Measurements from ENCODE around the gene SETBP1. TPM values are rescaled to one million over a fixed set of nuclear protein-coding genes. Genes with fewer than 3 reads are reported as not detected.

The SETBP1 gene
- total RNA-seq, 1 donor from 2014 or later = 80.0 TPM

- peak overlapping the region; percentile 42 for H3K27ac Mint-ChIP-seq (ENCODE audit: unreplicated experiment)
- H3K4me3 Mint-ChIP-seq (ENCODE audit: unreplicated experiment) = no peak overlapping the region
- H3K9me3 Mint-ChIP-seq (ENCODE audit: unreplicated experiment) = no peaks in the 10 kb centered on the region
- TF ChIP-seq, protein P1, sequence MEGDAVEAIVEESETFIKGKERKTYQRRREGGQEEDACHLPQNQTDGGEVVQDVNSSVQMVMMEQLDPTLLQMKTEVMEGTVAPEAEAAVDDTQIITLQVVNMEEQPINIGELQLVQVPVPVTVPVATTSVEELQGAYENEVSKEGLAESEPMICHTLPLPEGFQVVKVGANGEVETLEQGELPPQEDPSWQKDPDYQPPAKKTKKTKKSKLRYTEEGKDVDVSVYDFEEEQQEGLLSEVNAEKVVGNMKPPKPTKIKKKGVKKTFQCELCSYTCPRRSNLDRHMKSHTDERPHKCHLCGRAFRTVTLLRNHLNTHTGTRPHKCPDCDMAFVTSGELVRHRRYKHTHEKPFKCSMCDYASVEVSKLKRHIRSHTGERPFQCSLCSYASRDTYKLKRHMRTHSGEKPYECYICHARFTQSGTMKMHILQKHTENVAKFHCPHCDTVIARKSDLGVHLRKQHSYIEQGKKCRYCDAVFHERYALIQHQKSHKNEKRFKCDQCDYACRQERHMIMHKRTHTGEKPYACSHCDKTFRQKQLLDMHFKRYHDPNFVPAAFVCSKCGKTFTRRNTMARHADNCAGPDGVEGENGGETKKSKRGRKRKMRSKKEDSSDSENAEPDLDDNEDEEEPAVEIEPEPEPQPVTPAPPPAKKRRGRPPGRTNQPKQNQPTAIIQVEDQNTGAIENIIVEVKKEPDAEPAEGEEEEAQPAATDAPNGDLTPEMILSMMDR (IDR thresholded peaks at IDR 0.05) = no peak
- peaks cover 15% of the 10 kb centered on the region for H3K36me3 Mint-ChIP-seq (ENCODE audit: unreplicated experiment)
- no peaks in the 10 kb centered on the region for H3K27me3 Mint-ChIP-seq (ENCODE audit: unreplicated experiment)
- H3K4me1 Mint-ChIP-seq (ENCODE audit: unreplicated experiment) = peaks cover 81% of the 10 kb centered on the region
- no peak for DNase-seq (ENCODE audit: extremely low spot score, unreplicated experiment)
These were observed 98.1 kb downstream of the SETBP1 start for GRCh38 chr18:44778788-44779187.

DNA sequence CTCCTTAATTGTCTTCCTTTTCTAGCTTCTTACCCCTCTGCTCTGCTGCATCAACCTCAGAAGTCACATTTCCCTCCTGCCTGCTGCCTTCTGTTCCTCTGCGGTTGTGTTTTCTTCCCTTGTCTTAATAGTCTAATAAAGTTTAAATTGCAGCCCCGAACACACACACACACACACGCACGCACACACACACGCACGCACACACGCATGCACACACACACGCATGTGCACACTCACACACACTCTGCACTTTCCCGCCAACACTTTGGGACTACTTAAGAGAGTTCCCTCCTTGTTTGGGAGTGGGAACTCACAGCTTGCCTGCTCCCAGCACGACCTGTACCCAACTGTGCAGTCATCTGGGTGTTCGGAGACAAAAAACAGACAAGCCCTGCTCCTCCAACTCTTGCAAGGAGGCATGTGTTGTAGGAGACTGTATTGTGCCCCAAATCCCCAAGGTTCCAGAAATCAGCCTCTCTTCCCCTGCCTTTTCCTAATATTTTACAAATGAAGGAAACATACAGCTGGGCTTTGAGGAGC is 99.1 kb downstream of the SETBP1 start:
- no peak overlapping the region for H3K27ac Mint-ChIP-seq (ENCODE audit: unreplicated experiment)
- peaks cover 76% of the 10 kb centered on the region for H3K4me1 Mint-ChIP-seq (ENCODE audit: unreplicated experiment)
- TF ChIP-seq, protein P1 (IDR thresholded peaks at IDR 0.05) = no peak
- no peak overlapping the region for H3K4me3 Mint-ChIP-seq (ENCODE audit: unreplicated experiment)
- no peak for DNase-seq (ENCODE audit: extremely low spot score, unreplicated experiment)
- no peaks in the 10 kb centered on the region for H3K9me3 Mint-ChIP-seq (ENCODE audit: unreplicated experiment)
- peaks cover 24% of the 10 kb centered on the region for H3K36me3 Mint-ChIP-seq (ENCODE audit: unreplicated experiment)
- H3K27me3 Mint-ChIP-seq (ENCODE audit: unreplicated experiment) = no peaks in the 10 kb centered on the region

DNA sequence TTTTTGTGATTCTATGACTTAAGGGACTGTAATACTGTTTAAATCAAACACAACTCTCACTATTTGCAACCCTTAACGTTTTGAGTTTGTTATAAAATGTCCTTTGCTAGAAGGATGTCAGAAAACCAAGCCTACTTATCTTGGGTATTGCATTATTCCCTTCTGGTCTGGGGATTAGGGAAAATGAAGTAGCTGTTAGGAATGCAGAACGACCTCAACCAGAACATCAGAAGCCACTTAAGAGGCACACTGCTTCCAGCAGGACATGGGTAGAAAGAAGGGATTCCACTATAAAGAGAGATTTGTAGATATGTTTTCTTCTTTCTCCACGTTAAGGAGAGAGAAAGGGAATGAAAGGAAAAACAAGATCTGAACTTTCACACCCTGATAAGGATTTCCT is 101.2 kb downstream of the SETBP1 start:
- peaks cover 67% of the 10 kb centered on the region for H3K4me1 Mint-ChIP-seq (ENCODE audit: unreplicated experiment)
- TF ChIP-seq, protein P1 (IDR thresholded peaks at IDR 0.05) = no peak
- H3K9me3 Mint-ChIP-seq (ENCODE audit: unreplicated experiment) = no peaks in the 10 kb centered on the region
- no peak for DNase-seq (ENCODE audit: extremely low spot score, unreplicated experiment)
- H3K27ac Mint-ChIP-seq (ENCODE audit: unreplicated experiment) = no peak overlapping the region
- no peak overlapping the region for H3K4me3 Mint-ChIP-seq (ENCODE audit: unreplicated experiment)
- no peaks in the 10 kb centered on the region for H3K27me3 Mint-ChIP-seq (ENCODE audit: unreplicated experiment)
- H3K36me3 Mint-ChIP-seq (ENCODE audit: unreplicated experiment) = peaks cover 22% of the 10 kb centered on the region

DNA sequence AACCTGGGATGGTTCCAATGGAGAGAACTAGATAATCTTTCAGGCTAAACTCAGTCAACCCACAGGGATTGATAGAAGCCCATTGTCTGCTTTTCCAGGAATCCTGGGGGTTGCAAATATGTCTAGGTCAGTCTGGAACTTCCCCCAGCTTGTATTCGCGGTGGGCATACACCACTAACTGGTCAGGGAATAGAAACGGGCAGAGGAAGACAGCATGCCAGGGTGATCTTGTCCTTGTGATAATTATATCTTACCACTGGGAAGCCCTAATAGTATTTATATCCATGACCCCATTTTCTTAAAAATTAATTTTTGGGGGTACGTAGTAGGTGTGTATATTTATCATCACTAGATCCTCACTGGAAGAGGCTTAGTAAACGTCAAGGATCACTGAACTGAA is 101.9 kb downstream of the SETBP1 start:
- H3K4me3 Mint-ChIP-seq (ENCODE audit: unreplicated experiment) = no peak overlapping the region
- peaks cover 67% of the 10 kb centered on the region for H3K4me1 Mint-ChIP-seq (ENCODE audit: unreplicated experiment)
- no peak overlapping the region for H3K27ac Mint-ChIP-seq (ENCODE audit: unreplicated experiment)
- H3K9me3 Mint-ChIP-seq (ENCODE audit: unreplicated experiment) = no peaks in the 10 kb centered on the region
- TF ChIP-seq, protein P1 (IDR thresholded peaks at IDR 0.05) = no peak
- H3K36me3 Mint-ChIP-seq (ENCODE audit: unreplicated experiment) = peaks cover 22% of the 10 kb centered on the region
- DNase-seq (ENCODE audit: extremely low spot score, unreplicated experiment) = no peak
- H3K27me3 Mint-ChIP-seq (ENCODE audit: unreplicated experiment) = no peaks in the 10 kb centered on the region

DNA sequence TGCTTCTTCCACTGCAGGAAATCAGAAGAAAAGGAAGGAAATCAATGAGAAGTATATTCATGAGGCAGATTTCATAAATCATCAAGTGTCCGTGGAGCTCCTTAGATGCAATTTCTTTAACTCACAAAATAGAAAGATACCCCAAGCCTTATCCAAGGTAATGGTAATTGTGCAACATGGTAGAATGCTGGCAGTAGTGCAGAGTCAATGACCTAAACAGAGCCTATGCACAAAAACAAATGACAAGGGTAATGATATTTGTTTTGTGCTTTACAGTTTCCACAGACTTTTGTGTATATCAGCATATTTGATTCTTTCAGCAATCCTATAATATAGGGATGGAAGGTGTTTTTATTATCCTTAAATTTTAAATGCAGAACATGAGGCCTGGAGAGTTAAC is 102.7 kb downstream of the SETBP1 start:
- H3K27ac Mint-ChIP-seq (ENCODE audit: unreplicated experiment) = no peak overlapping the region
- no peak for DNase-seq (ENCODE audit: extremely low spot score, unreplicated experiment)
- peaks cover 59% of the 10 kb centered on the region for H3K4me1 Mint-ChIP-seq (ENCODE audit: unreplicated experiment)
- TF ChIP-seq, protein P1 (IDR thresholded peaks at IDR 0.05) = no peak
- no peaks in the 10 kb centered on the region for H3K9me3 Mint-ChIP-seq (ENCODE audit: unreplicated experiment)
- H3K36me3 Mint-ChIP-seq (ENCODE audit: unreplicated experiment) = peaks cover 20% of the 10 kb centered on the region
- no peak overlapping the region for H3K4me3 Mint-ChIP-seq (ENCODE audit: unreplicated experiment)
- H3K27me3 Mint-ChIP-seq (ENCODE audit: unreplicated experiment) = no peaks in the 10 kb centered on the region
